Activated naive CD4-positive, alpha-beta T cell treated with Interleukin-2 at 50 U/mL for 16 hours (primary cell): ENCODE measurements around the gene APOB.
A peak's percentile ranks its signal among the peaks of the same experiment; 100 is the strongest.

Source experiments
- DNase-seq: peaks from one replicate; pipeline ENCODE4 v3.0.0-alpha.2; 2020

APOB gene

GRCh38 chr2:21047141-21048009 is 3.5 kb upstream of the APOB start:
- DNase-seq: no peak

GRCh38 chr2:21046506-21046905 is 2.6 kb upstream of the APOB start:
- no peak for DNase-seq

GRCh38 chr2:21044694-21045371 is 960 bp upstream of the APOB start:
- no peak for DNase-seq

DNA sequence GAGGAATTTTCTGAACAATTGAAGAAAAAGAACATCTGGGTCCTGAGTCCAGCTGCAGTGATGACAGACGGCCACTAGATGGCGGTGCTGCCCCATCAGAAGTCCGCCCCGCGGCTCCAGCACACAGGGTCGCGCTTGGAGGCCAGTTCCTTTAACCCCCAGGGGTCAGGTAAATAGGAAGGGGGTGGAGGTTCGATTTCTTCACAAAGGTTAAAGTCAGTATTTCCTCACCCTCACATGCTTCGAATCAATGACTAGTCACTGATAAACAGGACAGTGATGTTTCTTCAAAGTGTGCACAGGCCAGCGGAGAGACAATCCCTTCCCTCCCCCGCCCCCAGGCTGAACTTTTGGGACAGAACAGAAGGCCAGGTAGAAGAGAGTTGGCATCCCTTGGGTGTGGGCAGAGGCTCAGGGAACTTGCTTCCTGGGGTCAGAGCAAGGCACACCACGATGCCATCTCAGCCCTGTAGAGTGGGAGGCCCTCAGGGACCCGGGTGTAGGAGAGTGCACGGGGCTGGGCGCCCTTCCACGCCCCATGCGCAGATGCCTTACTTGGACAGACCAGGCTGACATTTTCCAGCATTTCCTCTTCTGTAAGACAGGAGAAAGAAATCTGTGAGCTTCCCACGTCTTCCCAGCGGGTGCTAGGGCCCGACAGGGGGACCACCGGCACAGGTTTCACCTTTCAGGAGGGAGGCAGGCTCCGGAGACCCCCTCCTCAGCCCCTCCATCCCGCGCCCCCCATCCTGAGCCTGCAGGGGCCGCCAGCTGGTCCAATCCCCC is 722 bp downstream of the APOB start:
- peak; percentile 59 for DNase-seq

GRCh38 chr2:21042708-21042957 is 1.2 kb downstream of the APOB start:
- no peak for DNase-seq

- no peak for DNase-seq
Observed at GRCh38 chr2:21041943-21042707, 1.7 kb downstream of the APOB start.

- DNase-seq: no peak
Observed at GRCh38 chr2:21041462-21041861, 2.4 kb downstream of the APOB start.

GRCh38 chr2:21040468-21041377 is 3.1 kb downstream of the APOB start:
- DNase-seq: no peak

DNA sequence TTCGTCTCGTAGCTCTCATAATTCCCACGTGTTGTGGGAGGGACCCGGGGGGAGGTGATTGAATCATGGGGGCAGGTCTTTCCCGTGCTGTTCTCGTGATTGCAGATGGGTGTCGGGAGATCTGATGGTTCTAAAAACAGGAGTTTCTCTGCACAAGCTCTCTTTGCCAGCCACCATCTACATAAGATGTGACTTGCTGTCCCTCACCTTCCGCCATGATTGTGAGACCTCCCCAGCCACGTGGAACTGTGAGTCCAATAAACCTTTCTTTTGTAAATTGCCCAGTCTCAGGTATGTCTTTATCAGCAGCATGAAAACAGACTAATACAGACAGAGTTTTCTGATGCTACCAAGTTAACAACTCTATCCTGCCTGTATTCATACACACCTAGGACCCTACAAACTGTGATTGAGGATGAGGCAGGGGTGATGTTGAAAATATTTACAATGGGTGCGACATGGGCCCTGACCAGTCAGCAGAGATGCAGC is 3.9 kb downstream of the APOB start:
- no peak for DNase-seq

- DNase-seq: no peak
Observed at GRCh38 chr2:21039080-21039556, 4.8 kb downstream of the APOB start.

GRCh38 chr2:21038403-21039073 is 5.3 kb downstream of the APOB start:
- no peak for DNase-seq

GRCh38 chr2:21037671-21038108 is 6.2 kb downstream of the APOB start:
- DNase-seq: no peak

DNA sequence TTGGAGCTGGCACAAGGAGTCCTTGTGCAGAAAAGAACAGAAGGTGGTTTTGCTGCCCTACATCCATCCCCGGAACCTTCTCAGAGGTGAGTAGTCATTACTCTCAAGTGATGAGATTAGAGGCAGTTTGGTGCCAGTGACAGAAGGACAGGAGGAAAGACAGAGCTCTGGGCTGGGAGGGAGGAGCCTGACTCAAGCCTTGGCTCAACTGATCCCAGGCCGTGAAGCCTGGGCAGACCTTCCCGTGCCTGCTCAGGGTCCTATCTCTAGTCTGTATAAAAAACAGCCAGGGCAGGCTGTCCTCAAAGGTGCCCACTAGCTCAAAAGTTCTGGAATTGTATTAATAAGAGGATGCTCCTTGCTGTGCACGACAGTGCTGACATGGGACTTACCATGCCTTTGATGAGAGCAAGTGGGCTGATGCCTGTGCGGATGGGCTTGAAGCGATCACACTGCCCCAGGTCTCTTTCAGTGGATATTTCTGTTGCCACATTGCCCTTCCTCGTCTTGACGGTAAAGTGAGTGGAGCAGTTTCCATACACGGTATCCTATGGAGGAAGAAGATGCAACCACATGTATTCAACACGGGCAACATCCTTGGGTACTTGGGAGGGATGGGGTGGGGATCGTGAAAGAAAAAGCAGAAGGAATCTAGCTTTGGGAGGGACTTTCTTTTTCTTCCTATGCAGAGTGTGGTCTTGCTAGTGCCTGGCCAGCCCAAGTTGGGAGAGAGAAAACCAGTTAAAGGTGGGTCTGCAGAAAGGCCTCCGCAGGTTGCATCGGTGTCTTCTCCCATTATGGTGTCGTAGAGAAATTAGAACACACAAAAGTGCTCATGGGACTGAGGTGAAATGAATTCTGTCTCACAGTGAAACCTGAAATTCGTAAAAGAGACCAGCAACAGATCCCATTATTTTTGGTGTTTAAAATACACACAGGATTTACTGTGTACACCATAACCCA is 6.9 kb downstream of the APOB start:
- DNase-seq: no peak

DNA sequence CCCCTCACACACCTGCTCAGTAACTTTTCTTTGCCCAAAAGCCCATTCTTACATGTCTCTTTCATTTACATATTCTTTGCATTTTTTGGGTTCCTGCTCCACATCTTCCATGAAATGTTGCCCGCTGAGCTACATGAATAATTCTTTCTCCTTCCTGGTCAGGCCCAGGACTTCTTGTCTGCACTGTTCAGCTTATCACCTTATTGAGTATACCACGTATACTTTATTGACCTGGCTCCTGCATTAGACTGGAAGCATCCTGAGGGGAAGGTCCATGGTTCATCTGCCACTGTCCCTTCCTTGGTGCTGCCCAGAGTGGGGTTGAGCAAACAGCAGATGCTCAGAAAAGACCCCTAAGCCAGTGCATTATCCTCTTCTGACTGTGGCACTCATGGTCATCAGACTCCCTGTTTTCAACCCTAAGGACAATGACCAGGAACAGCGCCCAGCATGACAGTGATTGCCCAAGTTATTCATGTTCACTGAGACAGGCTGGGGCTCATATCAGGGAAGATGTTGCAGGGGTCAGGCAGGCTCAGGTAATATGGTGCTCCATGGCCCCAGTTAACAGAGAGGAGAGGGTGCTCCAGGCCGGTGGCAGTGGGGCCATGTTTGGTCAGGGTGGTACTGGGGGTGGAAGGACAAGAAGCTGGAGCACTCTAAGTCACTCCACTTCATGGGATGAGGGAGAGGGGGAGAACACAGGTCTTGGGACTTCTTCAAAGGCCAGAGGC is 7.7 kb downstream of the APOB start:
- no peak for DNase-seq

GRCh38 chr2:21035282-21035973 is 8.4 kb downstream of the APOB start:
- DNase-seq: no peak

DNA sequence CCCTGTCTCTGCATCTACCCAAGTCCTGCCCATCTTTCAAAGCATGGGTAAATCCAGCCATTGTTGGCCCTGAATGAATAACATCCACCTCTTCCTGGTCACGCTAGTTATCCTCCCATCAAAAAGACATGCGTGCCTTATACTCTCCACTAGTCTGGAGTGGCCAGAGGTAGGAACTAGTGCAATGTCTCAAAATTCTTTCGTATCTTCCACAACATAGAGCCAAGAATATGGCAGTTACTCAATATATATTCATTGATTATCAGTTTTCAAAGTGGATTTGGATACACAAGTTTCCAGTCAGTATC is 8.9 kb downstream of the APOB start:
- DNase-seq: no peak

DNA sequence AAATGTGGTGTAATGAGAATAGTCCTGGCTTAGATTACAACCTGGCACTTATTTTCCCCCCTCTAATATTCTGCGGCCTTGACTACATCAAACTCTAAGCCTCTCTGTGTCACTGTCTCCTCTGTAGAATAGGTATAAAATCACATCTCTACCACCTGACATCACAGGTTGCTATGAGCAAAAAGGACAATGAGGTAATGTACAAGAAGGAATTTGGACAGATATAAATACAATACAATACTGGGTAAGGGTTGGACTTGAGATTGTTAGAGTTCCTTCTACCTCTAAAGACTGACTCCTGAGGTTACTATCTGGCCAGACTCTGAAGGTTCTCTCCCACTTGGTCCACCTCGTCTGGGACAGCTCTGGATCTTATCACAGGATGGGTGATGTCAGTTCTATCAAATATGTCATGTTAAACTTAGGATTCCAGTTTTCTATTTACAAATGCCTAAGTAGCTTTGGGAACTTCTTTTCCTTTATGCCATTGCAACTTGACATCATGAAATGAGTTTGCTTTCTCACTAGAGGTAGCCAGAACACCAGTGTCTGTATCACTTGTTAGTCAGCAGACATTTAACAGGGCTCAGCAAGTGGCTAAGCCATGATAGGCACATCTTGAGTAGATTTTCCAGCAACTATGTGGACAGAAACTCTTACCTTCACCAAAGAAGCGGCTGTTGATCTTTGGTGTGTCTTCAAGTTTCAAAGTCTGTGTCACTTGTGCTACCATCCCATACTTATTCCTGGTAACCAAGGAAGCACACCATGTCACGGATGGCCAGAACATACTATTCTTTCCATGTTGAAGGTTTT is 9.5 kb downstream of the APOB start:
- no peak for DNase-seq
